Fibroblast of the aortic adventitia (primary cell): ENCODE measurements around the gene CAPN9. TPM values are rescaled to one million over a fixed set of nuclear protein-coding genes. Genes with fewer than 3 reads are reported as not detected.

Experiments used
- DNase-seq: peaks from one replicate; pipeline ENCODE4 v3.0.0-alpha.2; 2010; ENCODE audit warnings: low read depth
- H3K4me3 ChIP-seq: 2 replicates; pipeline ENCODE4 v1.5.1; 2011; ENCODE audit warnings: low read depth, mild to moderate bottlenecking, control low read depth, low read length, moderate library complexity
- CTCF ChIP-seq: IDR thresholded peaks from 2 replicates; pipeline ENCODE4 v1.5.1; 2011; ENCODE audit warnings: mild to moderate bottlenecking, low read length, control low read depth, inconsistent platforms; ENCODE audit not compliant: insufficient read depth
- small RNA-seq: library from RNA; depleted of rRNA; stranded (forward); fragments of <200 nt; gene quantifications from one replicate; pipeline ENCODE3, GENCODE V24; 2012
- total RNA-seq: library from RNA; depleted of rRNA; stranded (reverse); fragments of >200 nt; gene quantifications from 2 replicates; pipeline ENCODE4 v1.2.3, GENCODE V29; 2012; ENCODE audit warnings: low replicate concordance

The CAPN9 gene
- total RNA-seq, 1 donor, result not detected

- peak; percentile 97 for DNase-seq
- no peak for TF ChIP-seq CTCF
- H3K4me3 ChIP-seq, result no peak overlapping the region
Observed at GRCh38 chr1:230849451-230850224, 102.5 kb downstream of the CAPN9 start.

- TF ChIP-seq CTCF, result no peak
- no peak overlapping the region for H3K4me3 ChIP-seq
- no peak for DNase-seq
Observed at GRCh38 chr1:230850547-230850946, 103.4 kb downstream of the CAPN9 start.

GRCh38 chr1:230851291-230851691, 104.1 kb downstream of the CAPN9 start:
- no peak for TF ChIP-seq CTCF
- H3K4me3 ChIP-seq, result no peak overlapping the region
- peak; percentile 51 for DNase-seq

Small RNA genes lying within 50 kb of the gene (small RNA-seq; reads per million reads assigned to genes)
- gene RNA5SP79, result not detected

Other genes with a start within 250 kb of the CAPN9 start
- gene COG2, start 104.9 kb upstream of the CAPN9 start, total RNA-seq, result 15.7 and 22.1 TPM in 2 replicates
- 1.1 and 8.4 TPM in 2 replicates for gene AGT, start 33.3 kb upstream of the CAPN9 start, total RNA-seq
- 75.6 and 98.9 TPM in 2 replicates for gene C1orf198, start 121.1 kb downstream of the CAPN9 start, total RNA-seq
- 7.4 and 15.1 TPM in 2 replicates for gene TTC13, start 231.5 kb downstream of the CAPN9 start, total RNA-seq
- gene ARV1, start 231.7 kb downstream of the CAPN9 start, total RNA-seq, result 17.7 and 19.1 TPM in 2 replicates